PC-3 (cell line): ENCODE measurements around the gene ARHGAP31.

Experiments
- EZH2 ChIP-seq: fragments of 300-600 bp; sonication (generic); IDR thresholded peaks from one replicate; pipeline ENCODE4 v1.6.1; 2017; ENCODE audit warnings: antibody characterized with exemption, mild to moderate bottlenecking, low read length; ENCODE audit not compliant: unreplicated experiment
- EZH2phosphoT487 ChIP-seq: fragments of 300-600 bp; sonication (generic); IDR thresholded peaks from 2 replicates; pipeline ENCODE4 v1.6.1; 2018; ENCODE audit warnings: mild to moderate bottlenecking, antibody characterized with exemption, low read length, borderline replicate concordance
- TF ChIP-seq, protein P1 (sequence below): fragments of 300-600 bp; sonication (generic); conservative IDR thresholded peaks from 2 replicates; pipeline ENCODE4 v1.5.1; 2017; ENCODE audit warnings: antibody characterized with exemption, low read depth, mild to moderate bottlenecking, low read length

DNA sequence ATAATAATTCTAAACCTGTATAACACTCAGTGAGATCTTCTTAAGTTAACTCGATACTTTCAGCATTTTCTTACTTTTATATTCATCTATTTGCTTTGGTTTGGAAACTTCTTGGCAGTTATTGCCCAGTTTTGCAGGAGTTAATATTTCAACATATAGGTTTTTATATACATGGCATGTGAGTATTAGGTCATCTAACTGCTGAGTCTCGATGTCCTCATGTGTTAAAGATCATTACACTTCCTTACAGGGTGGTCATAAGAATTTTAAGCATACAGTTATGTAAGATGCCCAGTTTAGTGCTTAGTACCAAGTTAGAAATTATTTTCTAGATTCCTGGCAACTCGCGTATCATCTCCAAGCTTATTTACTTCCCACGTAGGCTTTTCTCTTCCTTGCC is 106.3 kb downstream of the ARHGAP31 start:
- TF ChIP-seq, protein P1, sequence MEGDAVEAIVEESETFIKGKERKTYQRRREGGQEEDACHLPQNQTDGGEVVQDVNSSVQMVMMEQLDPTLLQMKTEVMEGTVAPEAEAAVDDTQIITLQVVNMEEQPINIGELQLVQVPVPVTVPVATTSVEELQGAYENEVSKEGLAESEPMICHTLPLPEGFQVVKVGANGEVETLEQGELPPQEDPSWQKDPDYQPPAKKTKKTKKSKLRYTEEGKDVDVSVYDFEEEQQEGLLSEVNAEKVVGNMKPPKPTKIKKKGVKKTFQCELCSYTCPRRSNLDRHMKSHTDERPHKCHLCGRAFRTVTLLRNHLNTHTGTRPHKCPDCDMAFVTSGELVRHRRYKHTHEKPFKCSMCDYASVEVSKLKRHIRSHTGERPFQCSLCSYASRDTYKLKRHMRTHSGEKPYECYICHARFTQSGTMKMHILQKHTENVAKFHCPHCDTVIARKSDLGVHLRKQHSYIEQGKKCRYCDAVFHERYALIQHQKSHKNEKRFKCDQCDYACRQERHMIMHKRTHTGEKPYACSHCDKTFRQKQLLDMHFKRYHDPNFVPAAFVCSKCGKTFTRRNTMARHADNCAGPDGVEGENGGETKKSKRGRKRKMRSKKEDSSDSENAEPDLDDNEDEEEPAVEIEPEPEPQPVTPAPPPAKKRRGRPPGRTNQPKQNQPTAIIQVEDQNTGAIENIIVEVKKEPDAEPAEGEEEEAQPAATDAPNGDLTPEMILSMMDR, result no peak
- TF ChIP-seq EZH2phosphoT487 (no peak), EZH2 (no peak)
